Immature natural killer cell (primary cell): ENCODE data around the gene AKT1S1. TPM values are rescaled to one million over a fixed set of nuclear protein-coding genes. Genes with fewer than 3 reads are reported as not detected.
"Not testable (repeated sequence)": the region's sequence is repeated elsewhere in the genome, so short reads cannot be mapped to it uniquely, and the experiment has no call there.

Experiments
- DNase-seq, 3 donors: peaks; one replicate each; pipeline ENCODE4 v3.0.0; 2022; ENCODE audit warnings: mixed read lengths in 1 of 3
- H3K27ac Mint-ChIP-seq, 6 donors: one replicate each; pipeline ENCODE4 v1.8.0; 2020; ENCODE audit warnings: mixed read lengths in 6 of 6, mild to moderate bottlenecking in 5 of 6, inconsistent platforms in 4 of 6, moderate library complexity in 3 of 6
- H3K27me3 Mint-ChIP-seq, 3 donors: one replicate each; pipeline ENCODE4 v1.8.0; 2020 to 2021; ENCODE audit warnings: low read depth in 3 of 3, mild to moderate bottlenecking in 3 of 3, mixed read lengths in 3 of 3, moderate library complexity in 3 of 3, inconsistent platforms in 1 of 3
- H3K36me3 Mint-ChIP-seq, 3 donors: one replicate each; pipeline ENCODE4 v1.8.0; 2020; ENCODE audit warnings: mixed read lengths in 3 of 3, inconsistent platforms in 2 of 3, mild to moderate bottlenecking in 2 of 3
- H3K4me1 Mint-ChIP-seq, 2 donors: one replicate each; pipeline ENCODE4 v1.8.0; 2020; ENCODE audit warnings: inconsistent platforms in 2 of 2, mild to moderate bottlenecking in 2 of 2, mixed read lengths in 2 of 2, moderate library complexity in 1 of 2
- H3K4me3 Mint-ChIP-seq, 5 donors: one replicate each; pipeline ENCODE4 v1.8.0; 2020; ENCODE audit warnings: mild to moderate bottlenecking in 5 of 5, mixed read lengths in 5 of 5, inconsistent platforms in 3 of 5, moderate library complexity in 3 of 5
- H3K9me3 Mint-ChIP-seq, 6 donors: one replicate each; pipeline ENCODE4 v1.8.0; 2020; ENCODE audit warnings: mild to moderate bottlenecking in 6 of 6, mixed read lengths in 6 of 6, inconsistent platforms in 4 of 6, moderate library complexity in 3 of 6
- polyA plus RNA-seq, 3 donors: library from polyadenylated mRNA; unstranded; fragments of 300-500 nt; fragmentation: Illumina TruSeq; gene quantifications; one replicate each; pipeline ENCODE4 v1.2.3, GENCODE V29; 2021

AKT1S1 gene
- polyA plus RNA-seq, 3 donors from 2014 or later, result 2.5 to 4.7 (median 3.3) TPM

DNA sequence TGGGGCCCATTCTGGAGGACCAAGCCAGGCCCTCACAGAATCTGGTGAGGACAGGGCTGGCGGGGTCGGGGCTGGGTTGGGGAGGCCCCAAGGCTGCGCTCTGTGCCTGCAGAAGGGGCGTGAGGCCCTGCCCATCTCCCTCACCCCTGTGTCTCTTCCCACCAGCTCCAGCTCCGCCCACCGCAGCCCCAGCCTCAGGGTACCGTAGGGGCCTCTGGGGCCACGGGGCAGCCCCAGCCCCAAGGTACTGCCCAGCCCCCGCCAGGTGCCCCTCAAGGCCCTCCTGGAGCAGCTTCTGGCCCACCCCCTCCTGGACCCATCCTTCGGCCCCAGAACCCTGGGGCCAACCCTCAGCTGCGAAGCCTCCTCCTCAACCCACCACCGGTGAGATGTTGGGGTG, 41.6 kb downstream of the AKT1S1 start:
- H3K9me3 Mint-ChIP-seq, result no peaks in the 10 kb centered on the region
- no peak overlapping the region for H3K27ac Mint-ChIP-seq
- H3K36me3 Mint-ChIP-seq, result peaks cover 25 to 38% (median 35%) of the 10 kb centered on the region in 3 donors
- H3K4me3 Mint-ChIP-seq, result no peak overlapping the region
- DNase-seq, result no peak
- H3K4me1 Mint-ChIP-seq, result peaks cover 12 to 16% of the 10 kb centered on the region in 2 donors
- H3K27me3 Mint-ChIP-seq, result peaks cover 0 to 2% (median 2%) of the 10 kb centered on the region in 3 donors

DNA sequence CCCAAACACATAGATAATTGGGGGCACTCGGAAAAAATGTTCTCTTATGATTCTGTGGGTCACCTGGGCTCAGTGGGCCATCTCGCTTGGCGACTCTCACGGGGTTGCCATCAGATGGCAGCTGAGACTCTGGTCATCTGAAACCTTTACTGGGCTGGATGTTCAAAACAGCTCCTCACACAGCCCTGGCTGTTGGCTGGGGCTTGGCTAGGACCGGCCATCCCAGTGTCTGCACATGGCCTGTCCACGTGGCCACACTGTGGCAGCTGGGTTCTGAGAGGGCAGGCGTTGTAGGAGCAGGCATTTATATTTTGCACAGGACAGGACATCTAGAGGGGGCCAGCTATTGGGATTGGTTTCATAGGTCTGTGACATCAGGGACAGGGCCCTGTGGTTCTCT, 43.6 kb downstream of the AKT1S1 start:
- no peaks in the 10 kb centered on the region for H3K9me3 Mint-ChIP-seq
- no peak overlapping the region for H3K4me3 Mint-ChIP-seq
- no peak overlapping the region for H3K27ac Mint-ChIP-seq
- H3K27me3 Mint-ChIP-seq, result peaks cover 0 to 2% (median 2%) of the 10 kb centered on the region in 3 donors
- peaks cover 12 to 13% of the 10 kb centered on the region in 2 donors for H3K4me1 Mint-ChIP-seq
- no peak for DNase-seq
- H3K36me3 Mint-ChIP-seq, result peaks cover 20 to 32% (median 28%) of the 10 kb centered on the region in 3 donors

DNA sequence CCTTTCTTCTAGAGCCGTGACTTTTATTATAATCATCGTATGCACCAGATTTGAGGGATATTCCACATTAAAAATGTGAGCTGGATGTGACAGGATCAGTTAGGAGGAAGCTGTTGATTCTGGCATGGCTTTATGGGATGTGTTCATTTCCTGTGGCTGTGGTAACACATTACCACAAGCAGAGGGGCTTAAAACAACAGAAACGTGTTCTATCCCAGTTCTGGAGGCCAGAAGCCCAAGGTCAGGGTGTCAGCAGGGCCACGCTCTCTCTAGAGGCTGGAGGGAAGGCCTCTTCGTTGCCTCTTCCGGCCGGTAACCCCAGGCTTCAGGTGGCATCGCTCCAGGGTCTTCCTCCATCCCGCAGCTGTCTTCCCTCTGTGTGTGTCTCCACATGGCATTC, 44.6 kb downstream of the AKT1S1 start:
- H3K4me3 Mint-ChIP-seq, result no peak overlapping the region
- no peaks in the 10 kb centered on the region for H3K9me3 Mint-ChIP-seq
- H3K4me1 Mint-ChIP-seq, result peaks cover 6 to 7% of the 10 kb centered on the region in 2 donors
- peak overlapping the region in 2 of 6 donors; percentile 8 to 34 for H3K27ac Mint-ChIP-seq
- H3K36me3 Mint-ChIP-seq, result peaks cover 15 to 27% (median 20%) of the 10 kb centered on the region in 3 donors
- peaks cover 0 to 2% (median 0%) of the 10 kb centered on the region in 3 donors for H3K27me3 Mint-ChIP-seq
- no peak for DNase-seq

GRCh38 chr19:49831592-49831991, 45.6 kb downstream of the AKT1S1 start:
- Mint-ChIP-seq H3K4me1 (peaks cover 0 to under 1% of the 10 kb centered on the region in 2 donors), H3K4me3 (no peak overlapping the region), H3K36me3 (peaks cover 12 to 23% (median 13%) of the 10 kb centered on the region in 3 donors), H3K9me3 (no peaks in the 10 kb centered on the region), H3K27me3 (peaks cover 0 to 2% (median 0%) of the 10 kb centered on the region in 3 donors), H3K27ac (no peak overlapping the region)
- DNase-seq, result no peak

DNA sequence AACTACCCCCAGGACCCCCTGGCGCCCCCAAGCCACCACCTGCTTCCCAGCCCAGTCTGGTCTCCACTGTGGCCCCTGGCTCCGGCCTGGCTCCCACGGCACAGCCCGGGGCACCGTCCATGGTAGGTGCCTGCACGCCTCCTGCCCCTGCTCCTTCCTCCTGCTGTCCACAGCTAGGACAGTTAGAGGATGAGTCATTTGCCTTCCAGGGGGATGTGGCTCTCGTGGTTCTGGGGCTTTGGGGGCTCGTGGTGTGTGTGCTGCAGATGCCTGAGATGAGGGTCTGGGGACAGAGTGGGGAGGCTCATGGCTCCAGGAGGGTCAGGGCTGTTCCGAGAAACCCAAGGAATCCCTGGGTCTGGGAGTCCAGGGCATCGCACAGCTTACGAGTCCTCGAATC, 46.4 kb downstream of the AKT1S1 start:
- Mint-ChIP-seq H3K4me3 (no peak overlapping the region), H3K4me1 (peaks cover 0 to 2% of the 10 kb centered on the region in 2 donors), H3K27me3 (peaks cover 0 to 2% (median 0%) of the 10 kb centered on the region in 3 donors), H3K36me3 (peaks cover 12 to 23% (median 13%) of the 10 kb centered on the region in 3 donors), H3K9me3 (no peaks in the 10 kb centered on the region), H3K27ac (no peak overlapping the region)
- no peak for DNase-seq

DNA sequence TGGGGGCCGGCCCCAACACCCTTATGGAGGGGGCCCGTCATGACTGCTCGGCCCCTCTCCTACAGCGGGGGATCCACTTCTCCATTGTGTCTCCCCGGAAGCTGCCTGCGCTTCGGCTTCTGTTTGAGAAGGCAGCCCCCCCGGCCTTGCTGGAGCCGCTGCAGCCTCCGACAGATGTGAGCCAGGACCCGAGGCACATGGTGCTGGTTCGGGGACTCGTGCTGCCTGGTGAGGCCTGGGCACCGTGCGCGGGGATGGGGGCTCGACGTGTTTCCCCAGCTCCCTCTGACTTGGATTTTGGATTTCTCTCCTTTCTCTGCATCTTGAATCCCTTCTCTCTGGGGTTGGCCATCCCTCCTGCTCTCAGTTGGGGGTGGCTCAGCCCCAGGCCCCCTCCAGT, 47.4 kb downstream of the AKT1S1 start:
- Mint-ChIP-seq H3K4me3 (no peak overlapping the region), H3K27me3 (peaks cover 0 to 2% (median 0%) of the 10 kb centered on the region in 3 donors), H3K36me3 (peaks cover 11 to 17% (median 11%) of the 10 kb centered on the region in 3 donors), H3K9me3 (no peaks in the 10 kb centered on the region), H3K27ac (no peak overlapping the region), H3K4me1 (peaks cover 0 to 2% of the 10 kb centered on the region in 2 donors)
- no peak for DNase-seq

- Mint-ChIP-seq H3K4me1 (peaks cover 0 to 2% of the 10 kb centered on the region in 2 donors), H3K9me3 (no peaks in the 10 kb centered on the region), H3K36me3 (peaks cover 8 to 15% (median 9%) of the 10 kb centered on the region in 3 donors), H3K4me3 (no peak overlapping the region), H3K27me3 (peaks cover 0 to 2% (median 0%) of the 10 kb centered on the region in 3 donors), H3K27ac (no peak overlapping the region)
- no peak for DNase-seq
Measured at GRCh38 chr19:49829200-49829599, 48.0 kb downstream of the AKT1S1 start.

- H3K27me3 Mint-ChIP-seq, result peaks cover 0 to 2% (median 0%) of the 10 kb centered on the region in 3 donors
- H3K27ac Mint-ChIP-seq, result peak overlapping the region in 1 of 6 donors; percentile 17
- peaks cover 0 to 4% (median 0%) of the 10 kb centered on the region in 3 donors for H3K36me3 Mint-ChIP-seq
- no peak for DNase-seq
- H3K4me3 Mint-ChIP-seq, result no peak overlapping the region
- no peaks in the 10 kb centered on the region for H3K9me3 Mint-ChIP-seq
- H3K4me1 Mint-ChIP-seq, result peaks cover 0 to 2% of the 10 kb centered on the region in 2 donors
Measured at GRCh38 chr19:49827034-49827433, 50.1 kb downstream of the AKT1S1 start.

DNA sequence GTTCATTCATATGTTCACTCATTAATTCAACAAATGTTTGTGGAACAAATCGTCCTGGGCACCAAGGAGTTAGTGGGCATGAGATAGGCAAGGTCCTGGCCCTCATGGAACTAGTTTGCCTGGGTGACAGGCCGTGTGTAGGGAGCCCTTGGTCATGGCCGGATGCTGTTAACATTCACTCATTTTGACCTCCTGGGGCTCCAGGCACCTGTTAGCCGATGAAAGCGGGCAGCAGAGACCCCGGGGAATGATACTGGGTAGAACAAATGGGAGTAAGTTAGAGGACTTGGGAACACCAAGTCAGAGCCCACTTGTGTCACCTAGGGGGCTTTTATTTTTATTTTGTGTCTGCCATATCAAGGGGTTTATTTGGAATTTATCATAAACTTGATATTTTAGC, 52.5 kb downstream of the AKT1S1 start:
- no peak overlapping the region for H3K4me3 Mint-ChIP-seq
- H3K36me3 Mint-ChIP-seq, result peaks cover 0 to 4% (median 4%) of the 10 kb centered on the region in 3 donors
- peaks cover 5 to 6% of the 10 kb centered on the region in 2 donors for H3K4me1 Mint-ChIP-seq

DNA sequence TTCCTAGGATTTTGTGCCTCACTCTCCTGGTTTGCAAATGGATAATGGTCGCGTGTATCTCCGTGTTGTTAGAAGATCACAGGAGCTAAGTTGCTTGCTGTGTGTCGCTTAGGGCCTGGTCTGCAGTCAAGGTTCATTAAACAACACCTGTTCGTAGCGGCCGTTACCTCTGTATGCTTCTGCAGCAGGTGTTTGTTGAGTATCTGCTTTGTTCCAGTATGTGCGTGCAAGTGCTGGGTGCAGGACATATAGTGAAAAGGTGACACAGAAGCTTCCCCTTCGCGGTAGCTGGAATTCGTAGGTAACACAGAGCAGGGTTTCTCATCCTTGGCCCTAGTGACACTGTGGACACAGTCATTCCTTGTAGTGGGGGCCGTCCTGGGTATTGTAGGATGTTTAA, 53.7 kb downstream of the AKT1S1 start:
- H3K4me1 Mint-ChIP-seq, result peaks cover 15 to 17% of the 10 kb centered on the region in 2 donors
- H3K4me3 Mint-ChIP-seq, result no peak overlapping the region
- DNase-seq, result no peak
- H3K9me3 Mint-ChIP-seq, result no peaks in the 10 kb centered on the region
- peaks cover 2 to 5% (median 3%) of the 10 kb centered on the region in 3 donors for H3K27me3 Mint-ChIP-seq
- H3K36me3 Mint-ChIP-seq, result peaks cover 0 to 4% (median 4%) of the 10 kb centered on the region in 3 donors
- peak overlapping the region in 2 of 6 donors; percentile 3 to 30 for H3K27ac Mint-ChIP-seq

More for the DNA sequence above, 52.5 kb downstream of the AKT1S1 start:
- DNase-seq, result no peak
- Mint-ChIP-seq H3K27ac (no peak overlapping the region), H3K27me3 (no peaks in the 10 kb centered on the region), H3K9me3 (no peaks in the 10 kb centered on the region)

- peaks cover 23 to 33% of the 10 kb centered on the region in 2 donors for H3K4me1 Mint-ChIP-seq
- no peak for DNase-seq
- H3K9me3 Mint-ChIP-seq, result no peaks in the 10 kb centered on the region
- H3K27me3 Mint-ChIP-seq, result peaks cover 14 to 20% (median 16%) of the 10 kb centered on the region in 3 donors
- H3K4me3 Mint-ChIP-seq, result peak overlapping the region in 4 of 5 donors; percentile 33 to 99 (median 79)
- H3K36me3 Mint-ChIP-seq, result peaks cover 0 to 4% (median 4%) of the 10 kb centered on the region in 3 donors
- peak overlapping the region in 1 of 6 donors; percentile 81 for H3K27ac Mint-ChIP-seq
Measured at GRCh38 chr19:49820125-49820524, 57.0 kb downstream of the AKT1S1 start.

GRCh38 chr19:49819452-49820115, 57.6 kb downstream of the AKT1S1 start:
- DNase-seq, H3K36me3 Mint-ChIP-seq, H3K9me3 Mint-ChIP-seq: not testable (repeated sequence)
- Mint-ChIP-seq H3K27ac (peak overlapping the region; percentile 83 to 100 (median 94)), H3K27me3 (peaks cover 14 to 20% (median 16%) of the 10 kb centered on the region in 3 donors), H3K4me3 (peak overlapping the region; percentile 96 to 99 (median 98)), H3K4me1 (peaks cover 24 to 35% of the 10 kb centered on the region in 2 donors)
